Activated naive CD8-positive, alpha-beta T cell treated with anti-CD3 and anti-CD28 coated beads for 36 hours (primary cell): ENCODE data around the gene CEACAM6. TPM values are rescaled to one million over a fixed set of nuclear protein-coding genes. Genes with fewer than 3 reads are reported as not detected.

Experiments used
- DNase-seq: peaks from one replicate; pipeline ENCODE4 v3.0.0; 2021
- H3K27ac Mint-ChIP-seq: one replicate; pipeline ENCODE4 v1.8.0; 2022; ENCODE audit warnings: mild to moderate bottlenecking, moderate library complexity, mixed read lengths
- H3K27me3 Mint-ChIP-seq: one replicate; pipeline ENCODE4 v1.8.0; 2022; ENCODE audit warnings: mild to moderate bottlenecking, mixed read lengths
- H3K36me3 Mint-ChIP-seq: one replicate; pipeline ENCODE4 v1.8.0; 2021; ENCODE audit warnings: mild to moderate bottlenecking, mixed read lengths
- H3K4me1 Mint-ChIP-seq: one replicate; pipeline ENCODE4 v1.8.0; 2021; ENCODE audit warnings: mixed read lengths
- H3K4me3 Mint-ChIP-seq: one replicate; pipeline ENCODE4 v1.8.0; 2022; ENCODE audit warnings: mild to moderate bottlenecking, moderate library complexity, mixed read lengths
- H3K9me3 Mint-ChIP-seq: one replicate; pipeline ENCODE4 v1.8.0; 2022; ENCODE audit warnings: mixed read lengths
- total RNA-seq, 2 experiments: library from RNA; stranded (reverse); gene quantifications; one replicate each; pipeline ENCODE4 v1.2.3, GENCODE V29; 2021

The CEACAM6 gene
- total RNA-seq, 2 experiments from 2014 or later, result not detected

DNA sequence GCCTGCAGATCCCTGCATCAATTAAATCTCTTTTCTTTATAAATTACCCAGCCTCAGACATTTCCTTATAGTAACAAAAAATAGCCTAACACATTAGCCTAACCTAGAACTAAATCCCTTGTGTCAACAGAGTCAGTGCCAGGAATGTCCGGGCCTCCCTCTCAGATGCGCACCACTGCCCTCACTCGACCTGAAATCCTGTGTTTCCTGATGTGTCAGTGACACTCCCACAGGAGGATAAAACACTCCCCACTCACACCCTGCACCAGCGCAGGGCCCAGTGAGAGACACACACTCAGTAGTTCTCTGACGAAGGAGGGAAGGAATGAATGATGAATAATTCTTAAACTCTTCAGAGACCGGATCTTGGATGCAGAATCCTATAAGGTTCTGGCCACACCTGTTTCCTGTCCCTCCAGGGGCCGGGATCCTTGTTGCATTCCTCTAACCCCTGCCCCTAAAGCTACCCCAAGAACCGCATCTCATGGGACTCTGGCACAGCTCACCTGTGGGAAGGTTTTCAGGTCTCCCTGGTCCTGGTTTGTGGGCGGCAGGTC is 44.2 kb downstream of the CEACAM6 start:
- Mint-ChIP-seq H3K27me3 (peaks cover 10% of the 10 kb centered on the region), H3K4me1 (peaks cover 14% of the 10 kb centered on the region), H3K27ac (no peak overlapping the region), H3K9me3 (no peaks in the 10 kb centered on the region), H3K36me3 (no peaks in the 10 kb centered on the region), H3K4me3 (no peak overlapping the region)
- no peak for DNase-seq

- Mint-ChIP-seq H3K36me3 (no peaks in the 10 kb centered on the region), H3K27me3 (peaks cover 3% of the 10 kb centered on the region), H3K27ac (no peak overlapping the region), H3K9me3 (no peaks in the 10 kb centered on the region), H3K4me1 (peaks cover 16% of the 10 kb centered on the region), H3K4me3 (no peak overlapping the region)
- no peak for DNase-seq
Observed at GRCh38 chr19:41801031-41801430, 45.7 kb downstream of the CEACAM6 start.

GRCh38 chr19:41801792-41802211 is 46.5 kb downstream of the CEACAM6 start:
- no peaks in the 10 kb centered on the region for H3K9me3 Mint-ChIP-seq
- peaks cover 16% of the 10 kb centered on the region for H3K4me1 Mint-ChIP-seq
- H3K36me3 Mint-ChIP-seq, result no peaks in the 10 kb centered on the region
- DNase-seq, result no peak
- no peak overlapping the region for H3K4me3 Mint-ChIP-seq
- H3K27me3 Mint-ChIP-seq, result no peaks in the 10 kb centered on the region
- no peak overlapping the region for H3K27ac Mint-ChIP-seq

DNA sequence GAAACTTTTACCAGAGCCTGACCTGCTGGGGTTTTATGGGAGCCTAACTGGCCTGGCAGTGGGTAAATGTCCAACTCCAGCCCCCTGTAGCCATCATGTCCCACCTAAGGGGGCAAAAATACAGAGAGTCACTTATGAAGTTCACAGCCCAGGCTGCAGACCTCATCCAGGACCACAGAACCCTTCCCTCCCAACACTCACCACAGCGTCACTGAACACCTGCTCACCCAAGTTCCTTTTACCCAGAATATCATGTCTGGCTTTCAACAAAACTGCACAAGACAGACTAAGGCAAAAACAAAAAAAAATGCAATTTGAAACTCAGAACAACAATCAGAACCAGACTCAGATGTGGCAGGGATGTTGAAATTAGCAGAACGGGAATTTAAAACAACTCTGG is 47.4 kb downstream of the CEACAM6 start:
- H3K9me3 Mint-ChIP-seq, result no peaks in the 10 kb centered on the region
- no peak overlapping the region for H3K27ac Mint-ChIP-seq
- DNase-seq, result no peak
- H3K27me3 Mint-ChIP-seq, result no peaks in the 10 kb centered on the region
- peaks cover 16% of the 10 kb centered on the region for H3K4me1 Mint-ChIP-seq
- H3K36me3 Mint-ChIP-seq, result no peaks in the 10 kb centered on the region
- H3K4me3 Mint-ChIP-seq, result no peak overlapping the region

DNA sequence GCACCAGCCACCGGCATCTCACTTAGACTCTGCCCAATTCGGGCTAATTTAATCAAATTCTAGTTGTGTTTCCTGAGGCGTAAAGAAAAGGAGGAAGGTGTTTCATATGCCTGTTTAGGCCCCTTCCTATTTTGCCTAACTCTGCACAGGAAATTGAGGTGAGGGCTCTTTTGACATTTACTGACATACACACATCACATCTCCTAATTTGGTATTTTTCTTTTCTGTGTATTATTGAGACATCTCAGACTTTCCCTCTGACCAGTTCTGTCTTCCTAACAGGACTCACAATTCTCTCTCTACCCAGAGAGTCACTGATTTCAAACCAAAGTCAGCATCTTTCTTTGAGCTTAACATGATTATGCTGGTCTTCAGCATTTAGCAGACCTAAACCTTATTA is 49.0 kb downstream of the CEACAM6 start:
- Mint-ChIP-seq H3K27me3 (no peaks in the 10 kb centered on the region), H3K36me3 (no peaks in the 10 kb centered on the region), H3K4me3 (no peak overlapping the region), H3K9me3 (no peaks in the 10 kb centered on the region), H3K4me1 (peaks cover 16% of the 10 kb centered on the region), H3K27ac (no peak overlapping the region)
- no peak for DNase-seq

DNA sequence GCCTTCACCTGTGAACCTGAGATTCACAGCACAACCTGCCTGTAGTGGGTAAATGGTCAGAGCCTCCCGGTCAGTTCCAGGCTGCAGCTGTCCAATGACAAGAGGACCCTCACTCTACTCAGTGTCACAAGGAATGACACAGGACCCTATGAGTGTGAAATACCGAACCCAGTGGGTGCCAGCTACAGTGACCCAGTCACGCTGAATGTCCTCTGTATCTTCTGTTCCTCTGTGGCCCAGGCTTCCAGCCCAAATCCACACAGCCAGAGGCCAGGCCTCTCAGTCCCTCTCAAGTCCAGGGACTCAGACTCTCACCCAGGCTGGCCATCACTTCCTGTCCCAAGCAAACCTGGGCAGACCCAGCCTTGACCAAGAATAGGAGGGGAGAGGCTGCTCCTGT is 51.8 kb downstream of the CEACAM6 start:
- no peak for DNase-seq
- Mint-ChIP-seq H3K27ac (no peak overlapping the region), H3K9me3 (no peaks in the 10 kb centered on the region), H3K4me1 (peaks cover 8% of the 10 kb centered on the region), H3K4me3 (no peak overlapping the region), H3K36me3 (no peaks in the 10 kb centered on the region), H3K27me3 (no peaks in the 10 kb centered on the region)

DNA sequence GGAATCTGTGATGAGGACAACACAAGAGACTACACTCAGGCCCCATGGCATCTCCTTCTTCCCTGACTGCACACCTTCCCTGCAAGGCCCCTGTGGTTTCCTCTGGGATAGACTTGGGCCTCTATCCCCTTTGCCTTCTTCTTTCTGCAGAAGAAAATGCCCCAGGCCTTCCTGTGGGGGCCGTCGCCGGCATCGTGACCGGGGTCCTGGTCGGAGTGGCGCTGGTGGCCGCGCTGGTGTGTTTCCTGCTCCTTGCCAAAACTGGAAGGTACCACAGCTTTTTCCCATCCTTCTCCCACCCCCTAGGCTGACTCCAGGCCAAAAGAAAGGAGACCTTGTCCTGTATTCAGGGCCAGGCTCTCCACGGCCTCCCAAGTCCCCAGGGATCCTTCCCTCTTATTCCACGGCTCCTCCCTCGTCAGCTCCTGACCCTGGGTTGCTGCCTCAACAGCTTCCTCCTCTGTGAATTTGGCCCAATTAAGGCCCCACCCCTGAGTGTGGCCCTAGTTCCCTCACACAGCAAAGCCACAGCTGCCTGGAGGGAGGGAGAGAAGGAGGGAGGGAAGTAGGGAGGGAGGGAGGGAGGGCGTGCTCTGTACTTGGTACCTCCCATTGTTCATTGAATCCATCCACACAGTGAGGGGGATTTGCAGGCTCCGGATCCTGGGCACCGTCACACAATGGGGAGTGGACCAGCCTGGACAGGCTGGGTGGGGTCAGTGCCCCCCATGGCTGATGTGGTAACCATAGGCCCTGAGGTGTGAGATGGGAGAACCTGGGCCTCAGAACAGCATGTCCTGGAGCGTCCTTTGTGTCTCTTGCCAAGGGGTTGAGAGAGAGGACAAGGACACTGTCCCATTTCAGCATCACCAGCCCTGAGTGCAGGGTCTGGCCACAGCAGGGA is 53.6 kb downstream of the CEACAM6 start:
- Mint-ChIP-seq H3K36me3 (no peaks in the 10 kb centered on the region), H3K27ac (no peak overlapping the region), H3K27me3 (no peaks in the 10 kb centered on the region), H3K4me3 (no peak overlapping the region), H3K9me3 (no peaks in the 10 kb centered on the region), H3K4me1 (peaks cover 7% of the 10 kb centered on the region)
- DNase-seq, result no peak

DNA sequence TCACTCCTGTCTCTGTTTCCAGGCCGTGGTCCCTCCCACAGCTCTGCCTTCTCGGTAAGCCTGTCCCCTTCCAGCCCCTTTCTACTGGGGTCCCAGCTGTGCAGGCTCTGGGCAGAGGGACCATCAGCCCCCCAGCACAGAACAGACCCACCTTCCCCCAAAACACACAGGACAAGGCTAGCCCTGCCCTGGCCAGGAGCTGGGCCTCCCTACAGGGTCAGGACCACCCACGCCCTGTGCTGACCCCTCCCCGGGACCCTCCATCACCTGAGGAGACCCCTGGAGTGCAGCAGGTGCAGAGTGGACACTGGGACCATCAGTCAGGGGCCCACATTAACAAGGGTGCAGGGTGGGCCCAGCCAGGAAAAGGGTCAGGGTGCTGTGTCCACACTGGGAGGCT is 55.0 kb downstream of the CEACAM6 start:
- H3K36me3 Mint-ChIP-seq, result no peaks in the 10 kb centered on the region
- DNase-seq, result no peak
- no peaks in the 10 kb centered on the region for H3K27me3 Mint-ChIP-seq
- no peak overlapping the region for H3K27ac Mint-ChIP-seq
- peaks cover 11% of the 10 kb centered on the region for H3K4me1 Mint-ChIP-seq
- no peak overlapping the region for H3K4me3 Mint-ChIP-seq
- H3K9me3 Mint-ChIP-seq, result no peaks in the 10 kb centered on the region

GRCh38 chr19:41811036-41811435 is 55.7 kb downstream of the CEACAM6 start:
- H3K27ac Mint-ChIP-seq, result no peak overlapping the region
- no peaks in the 10 kb centered on the region for H3K36me3 Mint-ChIP-seq
- no peaks in the 10 kb centered on the region for H3K27me3 Mint-ChIP-seq
- H3K9me3 Mint-ChIP-seq, result no peaks in the 10 kb centered on the region
- DNase-seq, result no peak
- H3K4me1 Mint-ChIP-seq, result peaks cover 13% of the 10 kb centered on the region
- H3K4me3 Mint-ChIP-seq, result no peak overlapping the region

GRCh38 chr19:41811981-41812380 is 56.7 kb downstream of the CEACAM6 start:
- no peaks in the 10 kb centered on the region for H3K36me3 Mint-ChIP-seq
- H3K4me3 Mint-ChIP-seq, result no peak overlapping the region
- H3K27ac Mint-ChIP-seq, result no peak overlapping the region
- no peaks in the 10 kb centered on the region for H3K27me3 Mint-ChIP-seq
- DNase-seq, result no peak
- H3K9me3 Mint-ChIP-seq, result no peaks in the 10 kb centered on the region
- peaks cover 13% of the 10 kb centered on the region for H3K4me1 Mint-ChIP-seq

DNA sequence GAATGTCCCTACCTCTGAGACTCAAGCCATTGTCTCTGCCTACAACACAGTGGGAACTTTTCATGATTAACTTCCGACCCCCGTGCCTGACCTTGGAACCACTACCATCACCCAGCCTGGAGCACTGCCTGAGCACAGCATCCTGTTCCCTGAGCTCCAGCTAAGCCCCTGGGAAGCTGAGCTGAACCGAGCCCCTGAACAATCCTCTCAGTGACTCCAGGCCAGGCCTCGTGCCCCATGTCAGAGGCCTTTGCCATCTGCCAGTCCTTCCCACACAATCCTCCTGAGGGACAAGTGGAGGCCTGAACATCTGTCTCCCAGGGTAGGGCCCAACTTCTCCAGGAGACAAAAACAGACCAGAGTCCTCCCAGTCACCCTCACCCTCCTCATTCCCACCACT is 58.6 kb downstream of the CEACAM6 start:
- Mint-ChIP-seq H3K27me3 (no peaks in the 10 kb centered on the region), H3K27ac (no peak overlapping the region), H3K9me3 (no peaks in the 10 kb centered on the region), H3K4me1 (peaks cover 13% of the 10 kb centered on the region), H3K36me3 (no peaks in the 10 kb centered on the region), H3K4me3 (no peak overlapping the region)
- DNase-seq, result no peak

- Mint-ChIP-seq H3K27ac (no peak overlapping the region), H3K4me1 (peaks cover 13% of the 10 kb centered on the region), H3K9me3 (no peaks in the 10 kb centered on the region), H3K27me3 (no peaks in the 10 kb centered on the region), H3K4me3 (no peak overlapping the region), H3K36me3 (no peaks in the 10 kb centered on the region)
- DNase-seq, result no peak
Observed at GRCh38 chr19:41815301-41815700, 60.0 kb downstream of the CEACAM6 start.

DNA sequence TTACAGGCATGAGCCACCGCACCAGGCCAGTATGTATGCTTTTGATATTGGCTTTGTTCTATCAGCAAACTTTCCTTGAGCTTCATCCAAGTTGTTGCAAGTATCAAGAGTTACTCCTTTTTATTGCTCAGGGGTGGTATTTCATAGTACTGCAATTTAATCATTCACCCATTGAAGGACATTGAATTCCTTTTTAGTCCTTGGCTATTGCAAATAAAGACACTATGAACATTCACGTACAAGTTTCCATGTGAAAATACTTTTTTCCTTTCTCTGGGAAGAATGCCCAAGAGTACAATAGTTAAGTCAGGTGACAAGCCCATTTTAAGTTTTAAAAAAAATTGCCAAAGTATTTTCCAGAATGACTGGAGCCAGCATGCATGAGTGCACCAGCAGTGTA is 61.4 kb downstream of the CEACAM6 start:
- H3K27ac Mint-ChIP-seq, result no peak overlapping the region

DNA sequence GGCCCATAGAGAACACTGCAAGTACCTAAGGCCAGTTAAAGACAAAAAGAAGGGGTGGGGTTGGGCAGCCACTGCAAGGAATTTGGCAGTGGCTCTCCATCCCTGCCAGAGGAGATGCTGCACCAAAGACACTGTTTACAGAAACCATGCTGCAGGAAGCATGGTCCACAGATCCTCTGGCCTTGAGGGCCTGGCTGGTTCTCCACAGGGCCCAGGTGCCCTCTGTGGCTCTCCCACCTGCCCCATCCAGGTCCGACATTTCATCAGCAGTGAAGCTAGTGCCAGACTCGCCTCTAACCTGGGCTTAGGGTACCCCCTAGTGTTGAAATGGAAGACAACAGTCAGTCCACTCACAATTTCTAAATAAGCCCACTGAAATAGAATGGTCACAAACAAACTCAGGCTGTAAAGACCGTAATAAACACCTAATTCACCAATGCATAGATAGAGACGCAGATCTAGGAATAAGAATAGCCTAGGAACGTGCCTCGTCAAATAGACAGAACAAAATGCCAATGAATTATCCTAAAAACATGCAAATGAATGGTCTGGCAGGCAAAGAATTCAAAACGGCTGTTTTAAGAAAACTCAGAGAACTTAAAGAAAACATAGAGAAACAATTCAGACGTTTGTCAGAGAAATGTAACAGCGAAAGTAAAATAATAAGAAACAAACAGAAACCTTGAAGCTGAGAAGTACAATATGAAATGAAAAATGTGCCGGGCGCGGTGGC is 65.8 kb downstream of the CEACAM6 start:
- peak; percentile 51 for DNase-seq
- no peaks in the 10 kb centered on the region for H3K4me1 Mint-ChIP-seq
- H3K4me3 Mint-ChIP-seq, result no peak overlapping the region
- H3K9me3 Mint-ChIP-seq, result no peaks in the 10 kb centered on the region
- no peaks in the 10 kb centered on the region for H3K36me3 Mint-ChIP-seq
- peaks cover 24% of the 10 kb centered on the region for H3K27me3 Mint-ChIP-seq
- no peak overlapping the region for H3K27ac Mint-ChIP-seq

More for the DNA sequence above, 61.4 kb downstream of the CEACAM6 start:
- Mint-ChIP-seq H3K27me3 (peaks cover 14% of the 10 kb centered on the region), H3K36me3 (no peaks in the 10 kb centered on the region), H3K4me3 (no peak overlapping the region), H3K4me1 (peaks cover 13% of the 10 kb centered on the region), H3K9me3 (no peaks in the 10 kb centered on the region)
- no peak for DNase-seq
